ENCODE data around the gene TPTE. TPM values are rescaled to one million over a fixed set of nuclear protein-coding genes. Genes with fewer than 3 reads are reported as not detected.
"Not testable (repeated sequence)": the region's sequence is repeated elsewhere in the genome, so short reads cannot be mapped to it uniquely, and the experiment has no call there.

TPTE gene
- total RNA-seq, 1 donor from 2014 or later: not detected

- ATAC-seq (ENCODE audit: poor library complexity); intact Hi-C loops (cut with DNase I); DNase-seq: not testable (repeated sequence)
Observed at GRCh38 chr21:10607074-10607473, 85.7 kb downstream of the TPTE start.

- ATAC-seq (ENCODE audit: poor library complexity); DNase-seq; intact Hi-C loops (cut with DNase I): not testable (repeated sequence)
Observed at GRCh38 chr21:10614285-10614684, 92.9 kb downstream of the TPTE start.

- DNase-seq; ATAC-seq (ENCODE audit: poor library complexity); intact Hi-C loops (cut with DNase I): not testable (repeated sequence)
Observed at GRCh38 chr21:10616061-10616460, 94.7 kb downstream of the TPTE start.

GRCh38 chr21:10616535-10616934, 95.2 kb downstream of the TPTE start:
- DNase-seq: no peak
- intact Hi-C loops (cut with DNase I): no loop called here
- no peak for ATAC-seq (ENCODE audit: poor library complexity)

GRCh38 chr21:10617133-10617752, 95.9 kb downstream of the TPTE start:
- intact Hi-C loops (cut with DNase I); DNase-seq; ATAC-seq (ENCODE audit: poor library complexity): not testable (repeated sequence)

- intact Hi-C loops (cut with DNase I): no loop called here
- DNase-seq (no peak), ATAC-seq (ENCODE audit: poor library complexity) (no peak)
Observed at GRCh38 chr21:10627316-10627863, 106.0 kb downstream of the TPTE start.

- intact Hi-C loops (cut with DNase I); ATAC-seq (ENCODE audit: poor library complexity); DNase-seq: not testable (repeated sequence)
Observed at GRCh38 chr21:10629239-10629638, 107.9 kb downstream of the TPTE start.

GRCh38 chr21:10630829-10631228, 109.4 kb downstream of the TPTE start:
- intact Hi-C loops (cut with DNase I); ATAC-seq (ENCODE audit: poor library complexity); DNase-seq: not testable (repeated sequence)

- DNase-seq; ATAC-seq (ENCODE audit: poor library complexity); intact Hi-C loops (cut with DNase I): not testable (repeated sequence)
Observed at GRCh38 chr21:10631316-10631715, 109.9 kb downstream of the TPTE start.

- DNase-seq; intact Hi-C loops (cut with DNase I); ATAC-seq (ENCODE audit: poor library complexity): not testable (repeated sequence)
Observed at GRCh38 chr21:10638144-10638543, 116.8 kb downstream of the TPTE start.

GRCh38 chr21:10639123-10639522, 117.7 kb downstream of the TPTE start:
- intact Hi-C loops (cut with DNase I): no loop called here
- DNase-seq (no peak), ATAC-seq (ENCODE audit: poor library complexity) (no peak)

GRCh38 chr21:10639746-10640145, 118.4 kb downstream of the TPTE start:
- ATAC-seq (ENCODE audit: poor library complexity); intact Hi-C loops (cut with DNase I): not testable (repeated sequence)

GRCh38 chr21:10640446-10640845, 119.1 kb downstream of the TPTE start:
- no peak for ATAC-seq (ENCODE audit: poor library complexity)
- no peak for DNase-seq
- intact Hi-C loops (cut with DNase I): no loop called here

More at GRCh38 chr21:10639746-10640145, 118.4 kb downstream of the TPTE start:
- not testable (repeated sequence) for DNase-seq

- intact Hi-C loops (cut with DNase I): no loop called here
- ATAC-seq (ENCODE audit: poor library complexity): no peak
- no peak for DNase-seq
Observed at GRCh38 chr21:10641107-10641506, 119.7 kb downstream of the TPTE start.

- ATAC-seq (ENCODE audit: poor library complexity); intact Hi-C loops (cut with DNase I): not testable (repeated sequence)
Observed at GRCh38 chr21:10645667-10646066, 124.3 kb downstream of the TPTE start.

GRCh38 chr21:10649350-10650149, 128.2 kb downstream of the TPTE start:
- DNase-seq; ATAC-seq (ENCODE audit: poor library complexity): not testable (repeated sequence)
- intact Hi-C loops (cut with DNase I): loop anchor here (10.0 kb wide), 1 partner anchor 65 kb away; no protein-coding TSS in a partner anchor

More at GRCh38 chr21:10645667-10646066, 124.3 kb downstream of the TPTE start:
- not testable (repeated sequence) for DNase-seq

GRCh38 chr21:10650297-10650696, 128.9 kb downstream of the TPTE start:
- not testable (repeated sequence) for ATAC-seq (ENCODE audit: poor library complexity); DNase-seq
- intact Hi-C loops (cut with DNase I): loop anchor here (10.0 kb wide), 1 partner anchor 65 kb away; no protein-coding TSS in a partner anchor
